ENCODE data around the gene YDJC. TPM values are rescaled to one million over a fixed set of nuclear protein-coding genes. Genes with fewer than 3 reads are reported as not detected.

The YDJC gene
- total and polyA plus RNA-seq, 8 donors = 8.1 to 75.3 (median 38.1) TPM

GRCh38 chr22:21624880-21625791 lies 4.7 kb downstream of the YDJC start:
- no peaks in the 10 kb centered on the region for H3K27me3 ChIP-seq
- H3K27ac ChIP-seq = no peak overlapping the region
- H3K9me3 ChIP-seq = no peaks in the 10 kb centered on the region
- H3K4me3 ChIP-seq = no peak overlapping the region
- DNase-seq = no peak
- H3K36me3 ChIP-seq = peaks cover 5 to 44% (median 36%) of the 10 kb centered on the region in 4 donors
- peaks cover 24 to 87% (median 53%) of the 10 kb centered on the region in 4 donors for H3K4me1 ChIP-seq
- TF ChIP-seq CTCF (IDR thresholded peaks at IDR 0.05) = no peak
- TF ChIP-seq POLR2A (IDR thresholded peaks at IDR 0.05) = no peak
- no peak for TF ChIP-seq POLR2AphosphoS5 (IDR thresholded peaks at IDR 0.05)
- no peak for TF ChIP-seq EP300 (IDR thresholded peaks at IDR 0.05)
- 78 to 83% (median 80%) methylated on average over 12 of the region's 12 CpGs for WGBS, 5 donors
- intact Hi-C loops (cut with DNase I; ENCODE audit: low total_unique reads) = no loop called here

DNA sequence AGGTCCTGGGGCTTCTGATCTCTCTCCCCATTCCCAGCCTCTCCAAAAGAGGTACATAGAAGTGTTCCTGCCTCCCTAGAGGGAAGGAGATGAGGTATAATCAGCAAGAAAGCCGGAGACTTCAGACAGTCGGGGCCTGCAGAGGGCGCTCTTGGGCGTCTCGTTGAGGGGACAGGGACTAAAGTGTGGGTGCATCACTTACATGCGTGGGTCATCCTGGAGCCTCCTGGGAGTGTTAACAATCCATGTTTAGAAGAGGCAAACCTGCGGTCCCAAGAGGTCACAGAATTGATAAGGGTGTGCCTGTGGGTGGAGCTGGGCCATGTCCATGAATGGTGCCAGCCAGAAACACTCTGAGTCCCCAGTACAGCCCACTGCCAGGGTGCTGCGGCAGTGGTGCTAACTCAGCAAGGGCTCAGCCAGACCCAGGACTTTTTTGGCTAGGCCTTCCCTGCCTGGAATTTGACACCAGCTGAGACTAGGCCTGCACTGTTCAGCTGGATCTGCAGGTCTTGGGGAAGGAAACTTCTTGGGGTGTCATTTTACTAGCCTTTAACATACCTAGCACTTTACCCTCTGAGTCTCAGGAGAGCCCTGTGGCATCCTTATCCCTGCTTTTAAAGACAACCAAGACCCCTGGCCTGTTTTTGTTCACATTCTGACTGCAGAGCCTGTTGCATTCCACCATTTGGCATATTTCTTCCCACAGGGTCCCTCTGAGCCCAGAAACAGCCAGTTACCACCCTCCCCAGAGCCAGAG lies 5.5 kb downstream of the YDJC start:
- 24 to 51% (median 43%) methylated on average over 7 to 8 of the region's 8 CpGs for WGBS, 5 donors
- no peak for DNase-seq

GRCh38 chr22:21623648-21623970 lies 6.2 kb downstream of the YDJC start:
- Histone ChIP-seq H3K27me3 (no peaks in the 10 kb centered on the region), H3K9me3 (no peaks in the 10 kb centered on the region), H3K27ac (peak overlapping the region in 2 of 5 donors; percentile 17 to 38), H3K4me1 (peaks cover 26 to 95% (median 56%) of the 10 kb centered on the region in 4 donors), H3K4me3 (no peak overlapping the region), H3K36me3 (peaks cover 5 to 46% (median 41%) of the 10 kb centered on the region in 4 donors)
- intact Hi-C loops (cut with DNase I; ENCODE audit: low total_unique reads) = no loop called here
- WGBS, 5 donors = 74 to 92% (median 82%) methylated on average over 7 of the region's 7 CpGs
- no peak for DNase-seq
- TF ChIP-seq CTCF (IDR thresholded peaks at IDR 0.05) = no peak
- TF ChIP-seq POLR2A (IDR thresholded peaks at IDR 0.05) = no peak

More for the DNA sequence above, 5.5 kb downstream of the YDJC start:
- intact Hi-C loops (cut with DNase I; ENCODE audit: low total_unique reads) = no loop called here
- no peaks in the 10 kb centered on the region for H3K9me3 ChIP-seq
- peaks cover 5 to 44% (median 38%) of the 10 kb centered on the region in 4 donors for H3K36me3 ChIP-seq
- H3K27me3 ChIP-seq = no peaks in the 10 kb centered on the region
- peak overlapping the region in 2 of 5 donors; percentile 17 to 38 for H3K27ac ChIP-seq
- TF ChIP-seq CTCF (IDR thresholded peaks at IDR 0.05) (peak in 3 of 7 experiments; percentile 10 to 19 (median 16)), POLR2A (IDR thresholded peaks at IDR 0.05) (no peak)
- peaks cover 31 to 94% (median 58%) of the 10 kb centered on the region in 4 donors for H3K4me1 ChIP-seq
- no peak overlapping the region for H3K4me3 ChIP-seq

DNA sequence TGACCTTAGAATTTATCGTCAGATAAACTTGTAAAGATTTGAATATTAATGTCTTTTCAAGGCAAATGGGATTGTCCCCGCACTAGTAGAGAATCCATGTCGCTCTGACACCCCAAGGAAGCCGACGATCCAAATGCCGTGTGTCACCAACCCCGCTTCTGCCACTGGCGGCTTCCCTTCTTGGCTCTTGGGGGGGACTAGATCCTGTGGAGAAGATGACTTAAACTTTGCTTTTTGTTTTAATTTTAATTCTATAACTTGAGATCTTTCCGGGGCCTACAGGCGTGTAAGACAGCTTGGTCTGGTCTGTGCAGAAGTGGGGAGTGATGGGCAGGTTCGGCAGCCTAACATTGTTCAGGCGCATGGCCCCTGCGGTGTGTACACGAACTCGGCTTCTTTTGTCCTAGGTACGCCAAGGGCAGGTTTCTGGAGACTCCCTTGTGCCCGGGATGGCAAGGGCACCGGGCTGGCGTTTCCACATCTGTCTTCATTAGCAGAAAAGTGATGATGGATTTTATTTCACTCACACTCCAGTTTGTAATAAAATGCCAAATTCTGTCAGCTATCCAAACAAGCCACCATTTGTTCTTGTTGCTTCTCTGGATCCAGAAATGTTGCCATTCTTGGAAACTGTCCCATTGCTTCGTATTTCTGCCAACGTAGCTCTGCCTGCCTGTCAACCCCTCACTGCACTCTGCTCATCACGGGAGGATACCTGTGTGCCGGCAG lies 6.7 kb downstream of the YDJC start:
- DNase-seq = no peak
- H3K27me3 ChIP-seq = no peaks in the 10 kb centered on the region
- H3K9me3 ChIP-seq = no peaks in the 10 kb centered on the region
- H3K4me3 ChIP-seq = no peak overlapping the region
- H3K36me3 ChIP-seq = peaks cover 5 to 47% (median 39%) of the 10 kb centered on the region in 4 donors
- peaks cover 20 to 95% (median 52%) of the 10 kb centered on the region in 4 donors for H3K4me1 ChIP-seq
- 80 to 86% (median 81%) methylated on average over 23 of the region's 23 CpGs for WGBS, 5 donors
- no peak overlapping the region for H3K27ac ChIP-seq
- intact Hi-C loops (cut with DNase I; ENCODE audit: low total_unique reads) = no loop called here
- TF ChIP-seq EP300 (IDR thresholded peaks at IDR 0.05) (no peak), CTCF (IDR thresholded peaks at IDR 0.05) (no peak), POLR2A (IDR thresholded peaks at IDR 0.05) (no peak), POLR2AphosphoS5 (IDR thresholded peaks at IDR 0.05) (no peak)
